HG02884 (cell line): Measurements from ENCODE around the gene APOL1.

Experiments
- ATAC-seq: cut with Tn5 transposase; IDR thresholded peaks from one replicate; pipeline ENCODE4 v1.9.1; 2021; ENCODE audit warnings: mild to moderate bottlenecking, moderate library complexity; ENCODE audit not compliant: unreplicated experiment

The APOL1 gene

GRCh38 chr22:36305813-36306212 is 52.9 kb downstream of the APOL1 start:
- no peak for ATAC-seq

GRCh38 chr22:36306227-36306626 is 53.3 kb downstream of the APOL1 start:
- no peak for ATAC-seq

- no peak for ATAC-seq
These were observed 55.9 kb downstream of the APOL1 start for GRCh38 chr22:36308880-36309279.

- ATAC-seq, result no peak
These were observed 58.6 kb downstream of the APOL1 start for GRCh38 chr22:36311386-36312085.

- no peak for ATAC-seq
These were observed 62.4 kb downstream of the APOL1 start for GRCh38 chr22:36315325-36315724.

GRCh38 chr22:36316419-36316818 is 63.5 kb downstream of the APOL1 start:
- ATAC-seq, result no peak
